ENCODE results near the gene KRT71.

The KRT71 gene

GRCh38 chr12:52496590-52497071 lies 56.3 kb downstream of the KRT71 start:
- Histone ChIP-seq H3K4me3 (ENCODE audit: extremely low read depth, insufficient read depth, low read length, poor library complexity, severe bottlenecking) (no peak overlapping the region), H3K27ac (ENCODE audit: low read depth, low read length, severe bottlenecking) (no peak overlapping the region), H3K4me1 (ENCODE audit: control insufficient read depth, insufficient read depth, low read length, poor library complexity, severe bottlenecking) (peaks cover 8% of the 10 kb centered on the region), H3K9me3 (ENCODE audit: control insufficient read depth, low read length) (no peaks in the 10 kb centered on the region), H3K36me3 (ENCODE audit: control insufficient read depth, insufficient read depth, low read length) (no peaks in the 10 kb centered on the region)
- WGBS, 2 experiments (ENCODE audit: insufficient coverage in 2 of 2) = 25 to 38% methylated on average over 3 of the region's 4 CpGs

GRCh38 chr12:52496054-52496453 lies 56.9 kb downstream of the KRT71 start:
- peaks cover 8% of the 10 kb centered on the region for H3K4me1 ChIP-seq (ENCODE audit: control insufficient read depth, insufficient read depth, low read length, poor library complexity, severe bottlenecking)
- WGBS, 2 experiments (ENCODE audit: insufficient coverage in 2 of 2) = 60% methylated on average over 1 of the region's 2 CpGs; no CpG with 5 or more reads in 1 of the 2 experiments
- H3K9me3 ChIP-seq (ENCODE audit: control insufficient read depth, low read length) = no peaks in the 10 kb centered on the region
- H3K36me3 ChIP-seq (ENCODE audit: control insufficient read depth, insufficient read depth, low read length) = no peaks in the 10 kb centered on the region
- no peak overlapping the region for H3K4me3 ChIP-seq (ENCODE audit: extremely low read depth, insufficient read depth, low read length, poor library complexity, severe bottlenecking)
- H3K27ac ChIP-seq (ENCODE audit: low read depth, low read length, severe bottlenecking) = no peak overlapping the region

GRCh38 chr12:52495389-52495788 lies 57.6 kb downstream of the KRT71 start:
- Histone ChIP-seq H3K4me3 (ENCODE audit: extremely low read depth, insufficient read depth, low read length, poor library complexity, severe bottlenecking) (no peak overlapping the region), H3K27ac (ENCODE audit: low read depth, low read length, severe bottlenecking) (no peak overlapping the region), H3K36me3 (ENCODE audit: control insufficient read depth, insufficient read depth, low read length) (no peaks in the 10 kb centered on the region), H3K9me3 (ENCODE audit: control insufficient read depth, low read length) (no peaks in the 10 kb centered on the region), H3K4me1 (ENCODE audit: control insufficient read depth, insufficient read depth, low read length, poor library complexity, severe bottlenecking) (peaks cover 8% of the 10 kb centered on the region)
- WGBS, 2 experiments (ENCODE audit: insufficient coverage in 2 of 2) = 16 to 17% methylated on average over 2 to 3 of the region's 3 CpGs

GRCh38 chr12:52494518-52494917 lies 58.4 kb downstream of the KRT71 start:
- H3K9me3 ChIP-seq (ENCODE audit: control insufficient read depth, low read length) = no peaks in the 10 kb centered on the region
- H3K4me3 ChIP-seq (ENCODE audit: extremely low read depth, insufficient read depth, low read length, poor library complexity, severe bottlenecking) = no peak overlapping the region
- no peaks in the 10 kb centered on the region for H3K36me3 ChIP-seq (ENCODE audit: control insufficient read depth, insufficient read depth, low read length)
- H3K4me1 ChIP-seq (ENCODE audit: control insufficient read depth, insufficient read depth, low read length, poor library complexity, severe bottlenecking) = peaks cover 8% of the 10 kb centered on the region
- H3K27ac ChIP-seq (ENCODE audit: low read depth, low read length, severe bottlenecking) = no peak overlapping the region
- 70 to 81% methylated on average over 2 to 4 of the region's 4 CpGs for WGBS, 2 experiments (ENCODE audit: insufficient coverage in 2 of 2)

DNA sequence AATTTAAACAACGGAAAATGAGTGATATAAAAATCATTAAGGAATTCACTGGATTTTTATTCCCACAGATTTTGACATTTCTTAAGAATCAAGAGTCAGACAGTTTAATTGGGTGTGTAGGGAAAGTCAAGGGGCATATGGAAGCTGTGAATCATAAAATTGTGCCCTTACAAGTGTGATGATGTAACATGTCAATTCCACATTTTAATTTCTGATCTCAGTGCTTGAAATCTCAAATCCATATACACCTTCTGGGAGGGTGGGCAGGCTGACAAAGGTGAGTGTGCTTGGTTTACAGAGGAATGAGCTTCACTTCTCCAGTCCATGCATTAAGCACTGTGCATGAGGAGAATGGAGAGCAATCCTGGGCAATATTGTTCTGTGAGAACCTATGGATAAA lies 58.8 kb downstream of the KRT71 start:
- Histone ChIP-seq H3K36me3 (ENCODE audit: control insufficient read depth, insufficient read depth, low read length) (no peaks in the 10 kb centered on the region), H3K9me3 (ENCODE audit: control insufficient read depth, low read length) (no peaks in the 10 kb centered on the region), H3K4me3 (ENCODE audit: extremely low read depth, insufficient read depth, low read length, poor library complexity, severe bottlenecking) (no peak overlapping the region), H3K27ac (ENCODE audit: low read depth, low read length, severe bottlenecking) (no peak overlapping the region), H3K4me1 (ENCODE audit: control insufficient read depth, insufficient read depth, low read length, poor library complexity, severe bottlenecking) (peaks cover 8% of the 10 kb centered on the region)
- WGBS, 2 experiments (ENCODE audit: insufficient coverage in 2 of 2) = no CpG with 5 or more reads among the region's 1 CpG
